ENCODE results near the gene SLC38A9.
"Not testable (repeated sequence)": the region's sequence is repeated elsewhere in the genome, so short reads cannot be mapped to it uniquely, and the experiment has no call there.

The SLC38A9 gene

GRCh38 chr5:55714339-55714738 lies 2.2 kb upstream of the SLC38A9 start:
- in situ Hi-C loops (cut with MboI; ENCODE audit: low pct_unique_long_range_greater_than_20kb, low sequenced_read_pairs) = loop anchor here (25.0 kb wide), 1 partner anchor 498 kb away; no protein-coding TSS in a partner anchor
- DNase-seq = no peak

- in situ Hi-C loops (cut with MboI; ENCODE audit: low pct_unique_long_range_greater_than_20kb, low sequenced_read_pairs) = loop anchor here (25.0 kb wide), 1 partner anchor 498 kb away; no protein-coding TSS in a partner anchor
- DNase-seq = no peak
These were observed 1.7 kb upstream of the SLC38A9 start for GRCh38 chr5:55713871-55714270.

DNA sequence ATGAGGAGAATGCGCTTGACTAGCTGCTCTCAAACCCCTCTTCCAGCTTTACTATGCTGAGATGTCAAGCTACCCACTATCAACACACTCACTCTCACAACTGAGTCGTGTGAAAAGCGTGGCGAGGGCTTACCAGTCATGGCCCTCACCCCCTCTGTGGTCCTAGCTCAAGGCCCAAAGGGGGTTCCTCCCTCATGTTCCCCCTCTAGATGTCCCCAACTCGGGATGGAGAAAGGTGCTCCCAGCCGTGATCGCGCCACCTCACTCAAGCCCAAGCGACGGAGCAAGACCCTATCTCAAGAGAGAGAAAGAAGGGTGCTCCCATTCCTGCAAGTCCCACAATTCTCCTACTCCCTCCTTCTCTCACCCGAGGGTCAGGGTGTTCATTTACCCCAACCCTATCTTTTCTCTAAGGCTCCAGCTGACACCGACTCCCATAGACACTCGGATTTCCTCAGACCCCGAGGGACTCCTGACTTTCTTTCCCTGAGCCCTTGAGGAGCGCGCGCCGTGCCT lies 559 bp downstream of the SLC38A9 start:
- DNase-seq = no peak
- in situ Hi-C loops (cut with MboI; ENCODE audit: low pct_unique_long_range_greater_than_20kb, low sequenced_read_pairs) = loop anchor here (25.0 kb wide), 1 partner anchor 501 kb away; no protein-coding TSS in a partner anchor

DNA sequence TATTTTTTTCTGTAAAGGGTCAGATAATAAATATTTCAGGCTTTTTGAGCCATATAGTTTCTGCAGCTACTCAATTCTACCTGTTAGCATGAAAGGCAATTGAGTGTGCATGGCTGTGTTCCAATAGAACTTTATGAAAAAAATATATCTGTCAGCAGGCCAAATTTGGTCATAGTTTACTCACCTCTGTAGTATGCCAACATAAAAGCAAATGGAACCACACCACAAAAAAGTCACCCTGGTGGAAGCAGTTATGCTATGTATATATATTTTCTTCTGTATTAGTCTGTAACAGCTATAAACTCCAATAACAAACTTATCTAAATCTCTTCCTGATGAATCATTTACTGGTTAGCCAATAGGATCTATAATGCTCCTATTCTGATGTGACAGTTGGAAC lies 3.4 kb downstream of the SLC38A9 start:
- no peak for DNase-seq
- in situ Hi-C loops (cut with MboI; ENCODE audit: low pct_unique_long_range_greater_than_20kb, low sequenced_read_pairs) = loop anchor here (25.0 kb wide), 1 partner anchor 504 kb away; no protein-coding TSS in a partner anchor

DNA sequence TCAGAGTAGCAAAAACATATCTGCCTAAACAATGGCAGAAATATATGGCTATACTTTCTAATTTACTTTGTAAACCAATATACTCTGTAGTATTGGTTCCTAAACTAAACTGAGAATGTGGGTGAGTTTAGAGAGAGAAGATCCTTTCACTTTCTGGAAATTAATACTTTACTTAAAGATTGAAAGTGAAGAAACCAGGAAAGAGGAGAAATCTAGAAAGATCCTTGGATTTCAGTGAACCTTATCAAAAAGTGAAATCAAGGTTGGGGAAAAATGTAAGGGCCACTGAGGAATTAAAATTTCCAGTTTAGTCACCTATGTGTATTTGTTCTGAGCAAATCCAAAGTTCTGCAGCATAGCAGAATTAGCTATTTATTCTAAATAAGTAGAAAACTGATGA lies 5.9 kb downstream of the SLC38A9 start:
- DNase-seq = no peak
- in situ Hi-C loops (cut with MboI; ENCODE audit: low pct_unique_long_range_greater_than_20kb, low sequenced_read_pairs) = loop anchor here (25.0 kb wide), 1 partner anchor 506 kb away; no protein-coding TSS in a partner anchor

DNA sequence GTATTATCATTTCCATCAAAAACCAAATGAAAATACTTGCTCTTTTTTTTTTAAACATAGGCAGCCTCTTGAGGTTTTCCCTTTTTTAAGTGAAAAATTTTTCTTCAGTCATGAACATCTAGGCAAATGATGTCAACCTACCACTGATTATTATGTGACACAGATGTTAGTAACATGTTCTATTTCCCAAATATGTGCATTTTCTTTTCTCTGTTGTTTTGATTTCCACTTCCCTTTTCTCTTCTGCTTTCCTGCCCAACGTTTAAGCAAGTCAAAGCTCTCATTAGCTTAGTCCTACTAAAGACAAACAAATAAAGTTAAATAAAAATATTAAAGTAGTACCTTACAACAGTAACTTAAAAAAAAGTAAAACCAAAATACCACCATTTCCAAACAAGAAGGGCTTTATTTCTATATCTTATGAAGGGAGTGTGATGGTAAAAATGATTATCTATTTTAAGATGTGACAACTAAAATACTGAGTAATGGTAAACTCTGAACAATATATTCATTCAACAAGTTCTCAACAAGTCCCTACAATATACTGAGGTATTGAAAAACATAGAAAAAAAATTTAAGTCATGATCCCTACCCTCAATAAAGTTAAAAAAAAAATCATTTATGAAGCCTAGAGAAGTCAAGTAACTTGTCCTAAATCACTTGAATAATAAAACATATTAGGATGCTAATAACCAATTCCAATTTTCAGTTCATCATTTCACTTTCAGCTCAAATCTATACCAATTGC lies 9.4 kb downstream of the SLC38A9 start:
- peak; percentile 28 for DNase-seq
- in situ Hi-C loops (cut with MboI; ENCODE audit: low pct_unique_long_range_greater_than_20kb, low sequenced_read_pairs) = loop anchor here (25.0 kb wide), 1 partner anchor 510 kb away; no protein-coding TSS in a partner anchor

DNA sequence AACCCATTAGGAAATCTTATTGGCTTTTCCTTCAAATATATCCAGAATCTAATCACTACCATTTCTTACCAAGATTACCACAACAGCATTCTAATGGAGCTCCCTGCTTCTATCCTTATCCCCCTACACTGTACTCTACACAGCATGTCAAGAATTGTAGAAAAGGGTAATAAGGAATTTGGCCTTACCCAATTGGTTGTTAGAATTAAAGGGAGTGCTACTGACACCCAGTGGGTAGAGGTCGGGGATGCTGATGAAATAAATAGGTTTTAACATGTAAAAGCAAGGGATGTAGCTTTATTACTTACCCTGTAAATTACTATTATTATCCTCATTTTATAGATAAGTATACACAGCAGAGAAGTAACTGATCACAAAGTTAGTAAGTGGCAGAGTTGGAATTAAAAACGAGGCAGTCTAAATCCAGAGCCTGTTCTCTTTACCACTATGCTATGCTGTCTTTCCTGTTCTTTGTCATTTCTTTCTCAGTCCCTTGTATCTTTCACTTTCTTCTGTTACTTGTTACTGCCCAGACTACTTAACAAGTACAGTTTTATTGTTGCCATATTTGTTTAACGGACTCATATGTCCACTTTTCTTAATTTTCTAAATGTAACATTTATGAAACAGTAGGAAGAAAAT lies 10.5 kb downstream of the SLC38A9 start:
- in situ Hi-C loops (cut with MboI; ENCODE audit: low pct_unique_long_range_greater_than_20kb, low sequenced_read_pairs) = loop anchor here (25.0 kb wide), 1 partner anchor 511 kb away; no protein-coding TSS in a partner anchor

DNA sequence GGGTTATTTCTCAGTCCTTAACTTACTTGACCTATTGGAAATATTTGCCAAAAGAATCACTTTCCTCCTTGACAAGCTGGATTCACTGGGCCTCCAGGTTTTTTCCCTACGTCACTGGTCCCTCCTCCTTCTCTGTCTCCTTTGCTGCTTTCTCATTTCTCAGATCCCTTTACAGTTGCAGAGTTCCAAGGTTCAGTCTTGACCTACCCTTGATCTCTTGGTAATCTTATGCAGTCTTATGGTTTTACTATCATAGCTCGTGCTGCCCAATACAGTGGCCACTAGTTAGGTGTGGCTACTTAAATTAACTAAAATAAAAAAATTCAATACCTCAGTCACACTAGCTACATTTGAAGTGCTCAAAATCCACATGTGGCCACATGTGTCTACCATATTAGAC lies 11.4 kb downstream of the SLC38A9 start:
- no peak for DNase-seq
- in situ Hi-C loops (cut with MboI; ENCODE audit: low pct_unique_long_range_greater_than_20kb, low sequenced_read_pairs) = loop anchor here (25.0 kb wide), 1 partner anchor 512 kb away; no protein-coding TSS in a partner anchor

More for the DNA sequence above, 10.5 kb downstream of the SLC38A9 start:
- DNase-seq = no peak

DNA sequence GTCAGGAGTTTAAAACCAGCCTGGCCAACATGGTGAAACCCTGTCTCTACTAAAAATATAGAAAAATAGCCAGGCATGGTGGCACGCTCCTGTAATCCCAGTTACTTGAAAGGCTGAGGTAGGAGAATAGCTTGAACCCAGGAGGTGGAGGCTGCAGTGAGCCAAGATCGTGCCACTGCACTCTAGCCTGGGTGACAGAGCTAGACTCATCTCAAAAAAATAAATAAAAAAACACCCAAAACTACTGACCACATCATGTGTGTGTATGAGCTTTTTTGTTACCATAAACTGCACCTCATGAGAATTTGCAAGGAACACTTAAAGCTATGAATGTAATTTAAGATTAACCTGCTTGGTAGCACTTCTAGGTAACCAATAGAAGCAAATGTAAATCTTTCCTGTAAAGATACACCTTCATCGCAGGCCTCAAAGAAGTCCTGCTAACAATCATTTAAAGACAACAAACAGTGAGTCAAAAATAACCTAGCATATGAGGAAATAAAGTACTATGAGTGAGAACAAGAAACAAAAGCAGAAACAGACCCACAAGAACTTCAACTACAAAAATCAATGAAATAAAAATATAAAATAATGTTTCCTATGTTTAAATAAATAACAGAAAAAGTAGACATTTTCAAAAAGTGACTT lies 13.0 kb downstream of the SLC38A9 start:
- in situ Hi-C loops (cut with MboI; ENCODE audit: low pct_unique_long_range_greater_than_20kb, low sequenced_read_pairs) = no loop called here
- DNase-seq = no peak

- DNase-seq; in situ Hi-C loops (cut with MboI; ENCODE audit: low pct_unique_long_range_greater_than_20kb, low sequenced_read_pairs): not testable (repeated sequence)
These were observed 15.4 kb downstream of the SLC38A9 start for GRCh38 chr5:55696704-55697103.

- in situ Hi-C loops (cut with MboI; ENCODE audit: low pct_unique_long_range_greater_than_20kb, low sequenced_read_pairs) = no loop called here
- DNase-seq = peak; percentile 62
These were observed 17.8 kb downstream of the SLC38A9 start for GRCh38 chr5:55694152-55694830.

GRCh38 chr5:55692509-55692908 lies 19.6 kb downstream of the SLC38A9 start:
- in situ Hi-C loops (cut with MboI; ENCODE audit: low pct_unique_long_range_greater_than_20kb, low sequenced_read_pairs) = no loop called here
- DNase-seq = no peak

DNA sequence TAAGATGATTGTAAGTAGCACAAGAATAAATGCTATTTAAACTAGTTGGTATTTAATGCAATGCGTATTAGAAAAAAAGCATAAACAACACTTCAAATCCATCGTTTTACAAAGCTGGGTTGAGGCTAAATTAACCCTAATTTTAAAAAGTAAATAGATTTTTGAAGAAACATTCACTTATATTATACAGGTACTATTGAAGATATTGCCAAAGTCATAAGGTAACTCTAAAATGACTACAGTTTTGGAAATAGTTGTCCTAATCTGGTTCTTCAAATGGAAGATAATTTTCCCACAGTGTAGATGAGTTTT lies 20.1 kb downstream of the SLC38A9 start:
- in situ Hi-C loops (cut with MboI; ENCODE audit: low pct_unique_long_range_greater_than_20kb, low sequenced_read_pairs) = no loop called here
- no peak for DNase-seq

DNA sequence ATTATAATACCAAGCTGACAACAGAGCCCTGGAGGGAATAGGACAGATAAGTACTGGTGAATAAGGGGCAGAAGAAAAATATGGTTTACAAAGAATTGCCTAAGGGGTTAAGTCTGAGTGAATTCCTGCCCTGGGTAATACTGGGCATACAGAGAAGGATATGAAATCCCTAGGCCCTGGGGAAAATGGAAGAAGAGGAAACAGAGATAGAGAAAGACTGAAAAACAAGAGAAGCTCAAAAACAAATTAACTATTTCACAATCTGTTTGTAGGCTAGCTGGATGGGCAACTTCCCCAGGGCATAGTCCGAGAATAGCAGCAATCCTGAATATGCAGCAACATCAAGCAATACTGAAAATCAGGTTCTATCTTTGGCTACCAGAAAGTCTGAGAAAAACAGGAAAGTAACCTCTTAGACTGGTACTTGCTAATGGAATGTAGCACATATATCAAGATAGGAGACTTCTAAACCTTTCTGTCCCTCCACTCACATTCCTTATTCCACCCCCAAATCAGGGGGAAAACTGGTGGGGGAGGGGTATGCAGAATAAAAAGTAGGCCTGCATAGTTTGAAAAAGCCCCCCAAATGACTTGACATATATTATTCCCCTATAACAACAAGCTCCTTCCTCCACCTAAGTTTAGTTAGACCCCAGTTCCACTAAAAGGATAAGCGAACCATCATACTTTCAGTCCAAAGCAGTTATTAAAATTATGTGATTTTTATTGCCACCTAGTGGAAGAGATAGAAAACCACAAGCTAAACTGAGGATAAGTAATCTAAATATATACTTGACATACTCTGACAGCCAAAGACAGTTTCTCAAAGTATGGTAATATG lies 20.6 kb downstream of the SLC38A9 start:
- in situ Hi-C loops (cut with MboI; ENCODE audit: low pct_unique_long_range_greater_than_20kb, low sequenced_read_pairs) = no loop called here
- peak; percentile 58 for DNase-seq

DNA sequence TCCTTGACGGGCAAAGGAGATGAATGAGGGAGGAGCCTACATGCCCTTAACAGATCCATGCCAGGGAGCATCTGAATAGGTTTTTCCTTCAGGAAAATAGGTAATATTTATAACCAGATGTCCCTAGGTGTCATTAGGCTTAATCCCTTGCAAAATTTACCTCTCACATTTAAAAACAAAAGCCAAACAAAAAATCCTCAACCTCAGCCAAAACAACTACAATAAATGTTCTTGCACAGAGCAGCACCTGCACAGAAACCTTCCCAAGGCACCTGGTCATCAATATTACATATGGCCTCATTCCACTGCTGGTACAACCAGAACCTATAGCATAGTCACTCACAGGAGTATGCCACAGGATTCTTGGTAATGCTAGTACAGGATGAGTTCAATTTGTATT lies 30.1 kb downstream of the SLC38A9 start:
- DNase-seq = no peak
- in situ Hi-C loops (cut with MboI; ENCODE audit: low pct_unique_long_range_greater_than_20kb, low sequenced_read_pairs) = no loop called here

DNA sequence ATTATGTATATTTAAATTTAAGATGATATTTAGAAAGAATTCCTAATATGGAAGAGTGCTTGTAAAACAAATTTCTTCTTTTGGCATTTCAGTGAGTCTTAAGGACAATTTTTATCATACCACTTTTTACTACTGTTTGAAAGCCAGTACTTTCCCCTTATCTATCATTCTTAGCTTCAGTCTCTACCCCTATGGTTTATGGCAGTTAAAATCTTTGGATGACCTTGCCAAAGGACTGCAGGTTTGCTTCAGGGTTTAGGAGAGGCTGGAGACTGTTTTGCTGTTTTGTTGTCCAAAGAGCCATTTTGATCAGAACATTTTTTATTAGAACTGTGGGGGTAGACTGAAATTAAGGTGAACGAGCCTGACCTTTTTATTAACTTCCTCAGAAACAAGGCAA lies 30.8 kb downstream of the SLC38A9 start:
- in situ Hi-C loops (cut with MboI; ENCODE audit: low pct_unique_long_range_greater_than_20kb, low sequenced_read_pairs) = no loop called here
- DNase-seq = no peak

- no peak for DNase-seq
- in situ Hi-C loops (cut with MboI; ENCODE audit: low pct_unique_long_range_greater_than_20kb, low sequenced_read_pairs) = no loop called here
These were observed 31.8 kb downstream of the SLC38A9 start for GRCh38 chr5:55680353-55680752.

DNA sequence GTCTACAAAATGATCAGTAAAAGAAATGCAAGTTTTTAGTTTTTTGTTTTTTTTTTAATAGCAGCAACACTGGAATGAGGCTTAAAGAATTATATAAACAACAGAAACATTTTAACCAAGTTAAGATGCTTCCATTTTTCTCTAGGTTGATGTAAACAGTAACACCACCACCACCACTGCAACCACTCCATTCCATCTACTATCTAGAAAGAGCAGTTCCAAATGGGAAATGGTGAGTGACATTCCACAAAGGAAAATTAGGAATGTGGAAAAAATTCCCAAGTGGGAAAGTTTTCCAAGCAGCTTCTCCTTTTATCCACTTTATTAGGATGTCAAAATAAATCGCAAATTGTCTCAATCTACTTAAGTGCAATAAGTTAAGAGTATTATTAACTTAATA lies 32.6 kb downstream of the SLC38A9 start:
- no peak for DNase-seq
- in situ Hi-C loops (cut with MboI; ENCODE audit: low pct_unique_long_range_greater_than_20kb, low sequenced_read_pairs) = no loop called here

Data from KBM-7 (cell line).